ENCODE results near the gene ZDHHC14. TPM values are rescaled to one million over a fixed set of nuclear protein-coding genes. Genes with fewer than 3 reads are reported as not detected.
"Not testable (repeated sequence)": the region's sequence is repeated elsewhere in the genome, so short reads cannot be mapped to it uniquely, and the experiment has no call there.

ZDHHC14 gene
- total RNA-seq, 1 donor from 2014 or later: 12.7 TPM

- intact Hi-C loops (cut with DNase I): no loop called here
- no peak for DNase-seq (ENCODE audit: missing footprints)
- no peak for ATAC-seq
Measured at GRCh38 chr6:157586476-157587126, 205.6 kb downstream of the ZDHHC14 start.

GRCh38 chr6:157587127-157587926 is 206.3 kb downstream of the ZDHHC14 start:
- intact Hi-C loops (cut with DNase I): no loop called here
- ATAC-seq (no peak), DNase-seq (ENCODE audit: missing footprints) (no peak)

GRCh38 chr6:157590654-157591053 is 209.7 kb downstream of the ZDHHC14 start:
- ATAC-seq; intact Hi-C loops (cut with DNase I); DNase-seq (ENCODE audit: missing footprints): not testable (repeated sequence)

- no peak for DNase-seq (ENCODE audit: missing footprints)
- ATAC-seq: peak; percentile 47
- intact Hi-C loops (cut with DNase I): no loop called here
Measured at GRCh38 chr6:157592541-157592940, 211.6 kb downstream of the ZDHHC14 start.

GRCh38 chr6:157592980-157593379 is 212.0 kb downstream of the ZDHHC14 start:
- DNase-seq (ENCODE audit: missing footprints) (no peak), ATAC-seq (no peak)
- intact Hi-C loops (cut with DNase I): no loop called here

- intact Hi-C loops (cut with DNase I): no loop called here
Measured at GRCh38 chr6:157593596-157593995, 212.6 kb downstream of the ZDHHC14 start.

GRCh38 chr6:157594292-157594691 is 213.3 kb downstream of the ZDHHC14 start:
- intact Hi-C loops (cut with DNase I): no loop called here
- ATAC-seq: no peak

More at GRCh38 chr6:157593596-157593995, 212.6 kb downstream of the ZDHHC14 start:
- DNase-seq (ENCODE audit: missing footprints): no peak
- no peak for ATAC-seq

GRCh38 chr6:157595768-157596167 is 214.8 kb downstream of the ZDHHC14 start:
- ATAC-seq (no peak), DNase-seq (ENCODE audit: missing footprints) (no peak)
- intact Hi-C loops (cut with DNase I): loop anchor here (5.0 kb wide), 2 partner anchors 213 to 278 kb away; partner anchors contain the start of gene ZDHHC14

More at GRCh38 chr6:157594292-157594691, 213.3 kb downstream of the ZDHHC14 start:
- no peak for DNase-seq (ENCODE audit: missing footprints)

GRCh38 chr6:157596461-157596860 is 215.5 kb downstream of the ZDHHC14 start:
- intact Hi-C loops (cut with DNase I): loop anchor here (5.0 kb wide), 2 partner anchors 214 to 279 kb away; partner anchors contain the start of gene ZDHHC14
- no peak for DNase-seq (ENCODE audit: missing footprints)
- peak; percentile 76 for ATAC-seq

- DNase-seq (ENCODE audit: missing footprints) (no peak), ATAC-seq (no peak)
- intact Hi-C loops (cut with DNase I): loop anchor here (5.0 kb wide), 2 partner anchors 215 to 280 kb away; partner anchors contain the start of gene ZDHHC14
Measured at GRCh38 chr6:157596886-157597285, 215.9 kb downstream of the ZDHHC14 start.

- intact Hi-C loops (cut with DNase I): loop anchor here (5.0 kb wide), 2 partner anchors 215 to 280 kb away; partner anchors contain the start of gene ZDHHC14
- DNase-seq (ENCODE audit: missing footprints) (no peak), ATAC-seq (peak; percentile 59)
Measured at GRCh38 chr6:157597461-157598312, 216.7 kb downstream of the ZDHHC14 start.

- ATAC-seq: no peak
- intact Hi-C loops (cut with DNase I): loop anchor here (5.0 kb wide), 2 partner anchors 217 to 282 kb away; partner anchors contain the start of gene ZDHHC14
Measured at GRCh38 chr6:157599191-157599590, 218.2 kb downstream of the ZDHHC14 start.

GRCh38 chr6:157600807-157601206 is 219.8 kb downstream of the ZDHHC14 start:
- ATAC-seq (no peak), DNase-seq (ENCODE audit: missing footprints) (no peak)
- intact Hi-C loops (cut with DNase I): no loop called here

More at GRCh38 chr6:157599191-157599590, 218.2 kb downstream of the ZDHHC14 start:
- no peak for DNase-seq (ENCODE audit: missing footprints)

- DNase-seq (ENCODE audit: missing footprints) (no peak), ATAC-seq (no peak)
- intact Hi-C loops (cut with DNase I): no loop called here
Measured at GRCh38 chr6:157602521-157603295, 221.7 kb downstream of the ZDHHC14 start.

- intact Hi-C loops (cut with DNase I): no loop called here
- DNase-seq (ENCODE audit: missing footprints) (no peak), ATAC-seq (no peak)
Measured at GRCh38 chr6:157603314-157603940, 222.4 kb downstream of the ZDHHC14 start.

GRCh38 chr6:157603971-157604370 is 223.0 kb downstream of the ZDHHC14 start:
- intact Hi-C loops (cut with DNase I): no loop called here

GRCh38 chr6:157604816-157605215 is 223.8 kb downstream of the ZDHHC14 start:
- intact Hi-C loops (cut with DNase I): no loop called here
- DNase-seq (ENCODE audit: missing footprints): no peak
- ATAC-seq: no peak

More at GRCh38 chr6:157603971-157604370, 223.0 kb downstream of the ZDHHC14 start:
- DNase-seq (ENCODE audit: missing footprints): no peak
- no peak for ATAC-seq

Data from Right ventricle myocardium inferior (tissue), 1 donor.